ENCODE measurements around the gene SDK2. TPM values are rescaled to one million over a fixed set of nuclear protein-coding genes. Genes with fewer than 3 reads are reported as not detected.

Gene SDK2
- total and polyA plus RNA-seq, 2 of the 8 experiments (the other 6 are each of a cell fraction or from before 2014, with no cell fraction given), result 3.9 to 4.1 TPM

GRCh38 chr17:73639322-73639721, 4.9 kb downstream of the SDK2 start:
- Histone ChIP-seq H3K4me2 (ENCODE audit: insufficient read depth in 1 of 2, low read depth in 2 of 2, low read length in 2 of 2) (no peak overlapping the region), H4K20me1 (replicated peaks in 1 of 2; ENCODE audit: control insufficient read depth in 1 of 2, insufficient read depth in 2 of 2, low read length in 2 of 2) (peaks cover 3 to 9% of the 10 kb centered on the region in 2 experiments), H2BK120ac (replicated peaks; ENCODE audit: low read depth, low read length) (no peak overlapping the region), H4K91ac (replicated peaks; ENCODE audit: insufficient read length, low read length) (no peak overlapping the region), H3K23ac (ENCODE audit: insufficient read length) (no peak overlapping the region), H4K5ac (ENCODE audit: insufficient read length, low read depth, low read length) (no peak overlapping the region), H3K9ac (replicated peaks in 1 of 4; ENCODE audit: extremely low read depth in 1 of 4, low read depth in 3 of 4, low read length in 3 of 4) (no peak overlapping the region; a peak in 1 of 7 replicates), H3K27ac (ENCODE audit: low read depth, low read length) (no peak overlapping the region), H3K18ac (ENCODE audit: extremely low read depth, low read length) (no peak overlapping the region), H3K4me1 (replicated peaks in 1 of 4; ENCODE audit: control insufficient read depth in 3 of 4, insufficient read depth in 4 of 4, low read length in 3 of 4) (peaks cover 0 to 14% (median 12%) of the 10 kb centered on the region in 4 experiments; a peak in 6 of 7 replicates), H4K8ac (ENCODE audit: extremely low read depth, insufficient read depth, low read length) (no peak overlapping the region), H3K79me1 (ENCODE audit: low read depth, low read length) (peaks cover 6% of the 10 kb centered on the region), H2BK5ac (ENCODE audit: low read depth, low read length) (no peak overlapping the region), H2BK20ac (ENCODE audit: low read length) (no peak overlapping the region), H2AFZ (ENCODE audit: low read length) (no peak overlapping the region), H3K79me2 (ENCODE audit: control insufficient read depth in 1 of 2, insufficient read depth in 2 of 2, low read length in 2 of 2) (peaks cover 0 to 25% of the 10 kb centered on the region in 2 experiments; a peak in 1 of 4 replicates), H3K23me2 (ENCODE audit: low read depth, low read length) (peaks cover 12% of the 10 kb centered on the region; the same call in 1 of the 2 replicates), H3K56ac (replicated peaks; ENCODE audit: insufficient read length, low read depth, low read length) (no peak overlapping the region), H3K4me3 (ENCODE audit: extremely low read depth in 1 of 4, insufficient read depth in 2 of 4, low read depth in 3 of 4, low read length in 4 of 4) (no peak overlapping the region), H3K14ac (ENCODE audit: insufficient read length) (no peak overlapping the region), H3K27me3 (replicated peaks in 1 of 4; ENCODE audit: control insufficient read depth in 3 of 4, extremely low read depth in 1 of 4, insufficient read depth in 3 of 4, low read length in 3 of 4) (peaks cover 5 to 31% (median 24%) of the 10 kb centered on the region in 4 experiments), H2BK12ac (ENCODE audit: low read depth, low read length) (no peak overlapping the region), H3K36me3 (ENCODE audit: control insufficient read depth in 2 of 4, insufficient read depth in 4 of 4, low read length in 3 of 4) (no peaks in the 10 kb centered on the region), H2AK5ac (ENCODE audit: low read depth, low read length) (no peak overlapping the region), H3K9me3 (ENCODE audit: insufficient read depth in 2 of 2, low read depth in 1 of 2, low read length in 1 of 2) (no peaks in the 10 kb centered on the region), H3K4ac (replicated peaks; ENCODE audit: insufficient read length, low read depth, low read length) (no peak overlapping the region), H2BK15ac (ENCODE audit: low read length) (no peak overlapping the region)
- CTCF ChIA-PET (ENCODE audit: partially characterized antibody), result interaction anchor here (0.6 to 3.2 kb wide), 6 partner anchors 11 to 159 kb away, joined by 3 to 17 read pairs (median 4); no protein-coding TSS in a partner anchor
- POLR2A ChIA-PET (ENCODE audit: partially characterized antibody), result no interaction called here
- WGBS, 2 experiments (ENCODE audit: extremely low coverage in 1 of 2, insufficient coverage in 1 of 2, insufficient read length in 1 of 2, insufficient replicate concordance in 2 of 2, low coverage in 1 of 2, low lambda C conversion rate in 2 of 2, missing lambda C conversion rate in 1 of 2), result 78% methylated on average over 11 of the region's 11 CpGs; no CpG with 5 or more reads in 1 of the 2 experiments
- FAIRE-seq (no peak), DNase-seq (ENCODE audit: low read depth in 1 of 2, low spot score in 2 of 2) (no peak)
- TF ChIP-seq MAX (IDR thresholded peaks at IDR 0.05) (no peak), PHF8 (conservative IDR thresholded peaks at IDR 0.05; ENCODE audit: low read depth, low read length) (no peak), RNF2 (IDR thresholded peaks at IDR 0.05; ENCODE audit: borderline replicate concordance, low read depth, low read length, missing control alignments, poor library complexity, severe bottlenecking) (no peak), TEAD4 (IDR thresholded peaks at IDR 0.05; ENCODE audit: low read depth, low read length) (no peak), BACH1 (IDR thresholded peaks at IDR 0.05; ENCODE audit: low read length) (no peak), SIX5 (IDR thresholded peaks at IDR 0.05; ENCODE audit: low read depth, low read length) (no peak), BRCA1 (IDR thresholded peaks at IDR 0.05; ENCODE audit: low read depth, low read length) (no peak), YY1 (IDR thresholded peaks at IDR 0.05; ENCODE audit: low read depth, low read length) (no peak), GABPA (IDR thresholded peaks at IDR 0.05; ENCODE audit: borderline replicate concordance, insufficient read depth, low read length) (no peak), SRF (IDR thresholded peaks at IDR 0.05; ENCODE audit: low read depth, low read length) (no peak), TCF12 (IDR thresholded peaks at IDR 0.05; ENCODE audit: low read depth, low read length) (no peak), RXRA (IDR thresholded peaks at IDR 0.05; ENCODE audit: insufficient read depth, low read depth, low read length) (no peak), TAF7 (optimal IDR thresholded peaks at IDR 0.05; ENCODE audit: borderline replicate concordance, low read depth, low read length) (no peak), POLR2AphosphoS5 (IDR thresholded peaks at IDR 0.05; ENCODE audit: low read depth, low read length) (no peak), BCL11A (IDR thresholded peaks at IDR 0.05; ENCODE audit: low read depth in 2 of 2, low read length in 2 of 2) (no peak)
